ENCODE results near the gene ANKRD44.

GRCh38 chr2:197185676-197186075, 124.9 kb downstream of the ANKRD44 start:
- no peak for TF ChIP-seq CTCF (IDR thresholded peaks at IDR 0.05)
- no peak for TF ChIP-seq ZFX (IDR thresholded peaks at IDR 0.05; ENCODE audit: borderline replicate concordance)

Measured in 22Rv1 (cell line).